GM12864 (cell line): ENCODE measurements around the gene ZNF398.

Experiments used
- DNase-seq: peaks from one replicate; pipeline ENCODE4 v3.0.0-alpha.2; 2011; ENCODE audit warnings: low read depth
- H3K4me3 ChIP-seq: 2 replicates; pipeline ENCODE4 v1.5.1; 2011; ENCODE audit warnings: mild to moderate bottlenecking, low read depth, low read length, control low read depth
- CTCF ChIP-seq: IDR thresholded peaks from 2 replicates; pipeline ENCODE4 v1.5.1; 2011; ENCODE audit warnings: low read depth, mild to moderate bottlenecking, moderate library complexity, low read length, control low read depth, inconsistent platforms; ENCODE audit errors: missing control alignments

Gene ZNF398

GRCh38 chr7:149150981-149151380 is 3.7 kb downstream of the ZNF398 start:
- DNase-seq, result no peak
- TF ChIP-seq CTCF, result no peak
- no peak overlapping the region for H3K4me3 ChIP-seq

GRCh38 chr7:149153346-149153745 is 6.1 kb downstream of the ZNF398 start:
- no peak overlapping the region for H3K4me3 ChIP-seq
- DNase-seq, result no peak
- no peak for TF ChIP-seq CTCF

GRCh38 chr7:149154056-149154455 is 6.8 kb downstream of the ZNF398 start:
- TF ChIP-seq CTCF, result no peak
- no peak for DNase-seq
- H3K4me3 ChIP-seq, result no peak overlapping the region

- no peak overlapping the region for H3K4me3 ChIP-seq
- no peak for TF ChIP-seq CTCF
- no peak for DNase-seq
Measured at GRCh38 chr7:149156898-149157297, 9.6 kb downstream of the ZNF398 start.

GRCh38 chr7:149161241-149161848 is 14.1 kb downstream of the ZNF398 start:
- no peak for DNase-seq
- TF ChIP-seq CTCF, result no peak
- no peak overlapping the region for H3K4me3 ChIP-seq

- no peak overlapping the region for H3K4me3 ChIP-seq
- TF ChIP-seq CTCF, result no peak
- DNase-seq, result no peak
Measured at GRCh38 chr7:149166142-149166541, 18.9 kb downstream of the ZNF398 start.

- no peak for TF ChIP-seq CTCF
- no peak for DNase-seq
- H3K4me3 ChIP-seq, result no peak overlapping the region
Measured at GRCh38 chr7:149166630-149167352, 19.5 kb downstream of the ZNF398 start.
